GM04503 (cell line): ENCODE measurements around the gene IQCK.

Experiments used
- DNase-seq: peaks from one replicate; pipeline ENCODE4 v3.0.0-alpha.2; 2012; ENCODE audit warnings: low read depth

IQCK gene

GRCh38 chr16:19804538-19805323 is 86.7 kb downstream of the IQCK start:
- no peak for DNase-seq

- DNase-seq: no peak
Measured at GRCh38 chr16:19805459-19806162, 87.5 kb downstream of the IQCK start.

GRCh38 chr16:19808061-19808641 is 90.1 kb downstream of the IQCK start:
- no peak for DNase-seq

- no peak for DNase-seq
Measured at GRCh38 chr16:19809121-19809635, 91.1 kb downstream of the IQCK start.

- no peak for DNase-seq
Measured at GRCh38 chr16:19809693-19810092, 91.6 kb downstream of the IQCK start.

GRCh38 chr16:19810817-19811731 is 93.0 kb downstream of the IQCK start:
- no peak for DNase-seq

GRCh38 chr16:19812986-19813385 is 94.9 kb downstream of the IQCK start:
- no peak for DNase-seq

GRCh38 chr16:19815418-19815817 is 97.3 kb downstream of the IQCK start:
- DNase-seq: no peak

GRCh38 chr16:19817122-19817521 is 99.1 kb downstream of the IQCK start:
- no peak for DNase-seq

GRCh38 chr16:19817875-19818274 is 99.8 kb downstream of the IQCK start:
- no peak for DNase-seq

GRCh38 chr16:19822533-19822932 is 104.5 kb downstream of the IQCK start:
- no peak for DNase-seq

GRCh38 chr16:19823322-19823721 is 105.3 kb downstream of the IQCK start:
- no peak for DNase-seq

- DNase-seq: no peak
Measured at GRCh38 chr16:19824216-19824615, 106.1 kb downstream of the IQCK start.

- no peak for DNase-seq
Measured at GRCh38 chr16:19829844-19830692, 112.0 kb downstream of the IQCK start.

GRCh38 chr16:19830902-19831560 is 113.0 kb downstream of the IQCK start:
- DNase-seq: no peak

- DNase-seq: peak; percentile 31
Measured at GRCh38 chr16:19831678-19832077, 113.6 kb downstream of the IQCK start.

- DNase-seq: no peak
Measured at GRCh38 chr16:19833176-19833575, 115.1 kb downstream of the IQCK start.

GRCh38 chr16:19833581-19833980 is 115.5 kb downstream of the IQCK start:
- DNase-seq: no peak

GRCh38 chr16:19835196-19835595 is 117.1 kb downstream of the IQCK start:
- no peak for DNase-seq

GRCh38 chr16:19835968-19836421 is 117.9 kb downstream of the IQCK start:
- no peak for DNase-seq
